Measurements from ENCODE around the gene REXO5.

The REXO5 gene

DNA sequence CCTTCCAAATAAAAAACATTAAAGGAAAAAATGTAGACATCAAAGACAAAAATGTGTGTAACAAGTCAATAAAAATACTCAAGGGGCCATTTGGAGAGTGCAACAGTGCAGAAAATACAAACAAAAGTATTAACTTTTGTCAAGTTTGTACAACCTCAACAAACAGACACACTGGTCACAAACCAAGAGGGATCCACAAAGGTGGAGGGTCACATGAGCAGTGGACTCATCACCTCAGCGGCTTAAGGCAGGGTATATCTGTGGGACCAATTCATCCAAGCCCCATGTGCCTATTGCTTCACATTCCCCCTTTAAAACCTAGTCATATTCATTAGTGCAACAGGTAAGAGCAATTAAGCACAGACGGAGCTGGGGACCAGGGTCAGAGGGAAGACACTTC is 48.6 kb downstream of the REXO5 start:
- TF ChIP-seq, protein P1, sequence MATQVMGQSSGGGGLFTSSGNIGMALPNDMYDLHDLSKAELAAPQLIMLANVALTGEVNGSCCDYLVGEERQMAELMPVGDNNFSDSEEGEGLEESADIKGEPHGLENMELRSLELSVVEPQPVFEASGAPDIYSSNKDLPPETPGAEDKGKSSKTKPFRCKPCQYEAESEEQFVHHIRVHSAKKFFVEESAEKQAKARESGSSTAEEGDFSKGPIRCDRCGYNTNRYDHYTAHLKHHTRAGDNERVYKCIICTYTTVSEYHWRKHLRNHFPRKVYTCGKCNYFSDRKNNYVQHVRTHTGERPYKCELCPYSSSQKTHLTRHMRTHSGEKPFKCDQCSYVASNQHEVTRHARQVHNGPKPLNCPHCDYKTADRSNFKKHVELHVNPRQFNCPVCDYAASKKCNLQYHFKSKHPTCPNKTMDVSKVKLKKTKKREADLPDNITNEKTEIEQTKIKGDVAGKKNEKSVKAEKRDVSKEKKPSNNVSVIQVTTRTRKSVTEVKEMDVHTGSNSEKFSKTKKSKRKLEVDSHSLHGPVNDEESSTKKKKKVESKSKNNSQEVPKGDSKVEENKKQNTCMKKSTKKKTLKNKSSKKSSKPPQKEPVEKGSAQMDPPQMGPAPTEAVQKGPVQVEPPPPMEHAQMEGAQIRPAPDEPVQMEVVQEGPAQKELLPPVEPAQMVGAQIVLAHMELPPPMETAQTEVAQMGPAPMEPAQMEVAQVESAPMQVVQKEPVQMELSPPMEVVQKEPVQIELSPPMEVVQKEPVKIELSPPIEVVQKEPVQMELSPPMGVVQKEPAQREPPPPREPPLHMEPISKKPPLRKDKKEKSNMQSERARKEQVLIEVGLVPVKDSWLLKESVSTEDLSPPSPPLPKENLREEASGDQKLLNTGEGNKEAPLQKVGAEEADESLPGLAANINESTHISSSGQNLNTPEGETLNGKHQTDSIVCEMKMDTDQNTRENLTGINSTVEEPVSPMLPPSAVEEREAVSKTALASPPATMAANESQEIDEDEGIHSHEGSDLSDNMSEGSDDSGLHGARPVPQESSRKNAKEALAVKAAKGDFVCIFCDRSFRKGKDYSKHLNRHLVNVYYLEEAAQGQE (IDR thresholded peaks at IDR 0.05; ENCODE audit: insufficient read depth in 1 of 2, low read depth in 2 of 2, low read length in 2 of 2) = no peak
- TF ChIP-seq SIN3A (IDR thresholded peaks at IDR 0.05; ENCODE audit: borderline replicate concordance, insufficient read depth, low read length) = no peak
- TF ChIP-seq POLR2AphosphoS5 (IDR thresholded peaks at IDR 0.05; ENCODE audit: low read depth, low read length) = no peak
- no peak for TF ChIP-seq FOXP2 (optimal IDR thresholded peaks at IDR 0.05; ENCODE audit: borderline replicate concordance, extremely low read depth, extremely low read length, insufficient read depth)
- TF ChIP-seq TAF1 (IDR thresholded peaks at IDR 0.05; ENCODE audit: borderline replicate concordance, insufficient read depth, low read length) = no peak

- no peak for TF ChIP-seq TAF1 (IDR thresholded peaks at IDR 0.05; ENCODE audit: borderline replicate concordance, insufficient read depth, low read length)
- TF ChIP-seq POLR2AphosphoS5 (IDR thresholded peaks at IDR 0.05; ENCODE audit: low read depth, low read length) = no peak
- TF ChIP-seq, protein P1 (IDR thresholded peaks at IDR 0.05; ENCODE audit: insufficient read depth in 1 of 2, low read depth in 2 of 2, low read length in 2 of 2) = no peak
- no peak for TF ChIP-seq FOXP2 (optimal IDR thresholded peaks at IDR 0.05; ENCODE audit: borderline replicate concordance, extremely low read depth, extremely low read length, insufficient read depth)
- no peak for TF ChIP-seq SIN3A (IDR thresholded peaks at IDR 0.05; ENCODE audit: borderline replicate concordance, insufficient read depth, low read length)
Measured at GRCh38 chr16:20857281-20857680, 51.0 kb downstream of the REXO5 start.

- no peak for TF ChIP-seq FOXP2 (optimal IDR thresholded peaks at IDR 0.05; ENCODE audit: borderline replicate concordance, extremely low read depth, extremely low read length, insufficient read depth)
- TF ChIP-seq POLR2AphosphoS5 (IDR thresholded peaks at IDR 0.05; ENCODE audit: low read depth, low read length) = no peak
- TF ChIP-seq SIN3A (IDR thresholded peaks at IDR 0.05; ENCODE audit: borderline replicate concordance, insufficient read depth, low read length) = no peak
- no peak for TF ChIP-seq TAF1 (IDR thresholded peaks at IDR 0.05; ENCODE audit: borderline replicate concordance, insufficient read depth, low read length)
- TF ChIP-seq, protein P1 (IDR thresholded peaks at IDR 0.05; ENCODE audit: insufficient read depth in 1 of 2, low read depth in 2 of 2, low read length in 2 of 2) = no peak
Measured at GRCh38 chr16:20859229-20859628, 52.9 kb downstream of the REXO5 start.

- TF ChIP-seq, protein P1 (IDR thresholded peaks at IDR 0.05; ENCODE audit: insufficient read depth in 1 of 2, low read depth in 2 of 2, low read length in 2 of 2) = no peak
- no peak for TF ChIP-seq TAF1 (IDR thresholded peaks at IDR 0.05; ENCODE audit: borderline replicate concordance, insufficient read depth, low read length)
- no peak for TF ChIP-seq SIN3A (IDR thresholded peaks at IDR 0.05; ENCODE audit: borderline replicate concordance, insufficient read depth, low read length)
- no peak for TF ChIP-seq POLR2AphosphoS5 (IDR thresholded peaks at IDR 0.05; ENCODE audit: low read depth, low read length)
- TF ChIP-seq FOXP2 (optimal IDR thresholded peaks at IDR 0.05; ENCODE audit: borderline replicate concordance, extremely low read depth, extremely low read length, insufficient read depth) = no peak
Measured at GRCh38 chr16:20859699-20860098, 53.4 kb downstream of the REXO5 start.

DNA sequence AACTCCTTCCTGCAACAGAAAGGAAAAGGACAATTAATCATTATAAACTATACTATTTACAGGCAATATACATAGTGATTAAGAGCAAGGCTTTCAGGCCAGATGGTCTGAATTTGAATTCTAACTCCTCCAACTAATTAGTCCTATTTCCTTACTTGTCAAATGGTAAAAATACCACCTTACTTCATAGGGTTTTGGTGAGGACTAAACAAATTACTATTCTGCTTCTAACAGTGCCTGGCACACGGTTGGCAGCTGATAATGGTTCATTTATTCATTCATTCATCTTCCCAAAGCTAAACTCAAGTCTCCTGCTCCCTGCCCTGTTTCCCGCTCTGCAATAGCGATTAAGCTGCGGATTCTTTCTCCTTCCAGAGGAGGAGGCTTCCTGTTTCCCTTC is 54.0 kb downstream of the REXO5 start:
- no peak for TF ChIP-seq TAF1 (IDR thresholded peaks at IDR 0.05; ENCODE audit: borderline replicate concordance, insufficient read depth, low read length)
- no peak for TF ChIP-seq FOXP2 (optimal IDR thresholded peaks at IDR 0.05; ENCODE audit: borderline replicate concordance, extremely low read depth, extremely low read length, insufficient read depth)
- TF ChIP-seq SIN3A (IDR thresholded peaks at IDR 0.05; ENCODE audit: borderline replicate concordance, insufficient read depth, low read length) = no peak
- TF ChIP-seq, protein P1 (IDR thresholded peaks at IDR 0.05; ENCODE audit: insufficient read depth in 1 of 2, low read depth in 2 of 2, low read length in 2 of 2) = no peak
- no peak for TF ChIP-seq POLR2AphosphoS5 (IDR thresholded peaks at IDR 0.05; ENCODE audit: low read depth, low read length)

All from PFSK-1 (cell line).